HepG2 (cell line): ENCODE data around the gene ZNF527. TPM values are rescaled to one million over a fixed set of nuclear protein-coding genes. Genes with fewer than 3 reads are reported as not detected.

Experiments
- ATAC-seq: fragments of 200-7000 bp; cut with Tn5 transposase; 3 replicates; pipeline ENCODE4 v1.9.1; 2020; ENCODE audit warnings: mild to moderate bottlenecking, moderate library complexity
- BruUV-seq: library from RNA; stranded (reverse); fragments of 400-500 nt; replicated peaks from 2 replicates; lab custom pipeline; 2021; lab: Mats Ljungman, UMichigan
- CTCF ChIA-PET: fragments of 300-600 bp; formaldehyde crosslinking; extraction: SDS; loops from one replicate; lab custom pipeline; 2021; ENCODE audit warnings: low total read pairs, inconsistent platforms, low intra/inter-chr PET ratio; lab: Yijun Ruan, JAX
- POLR2A ChIA-PET: fragments of 350-600 bp; sonication (Branson Sonifier 250); formaldehyde crosslinking; loops from one replicate; lab custom pipeline; 2020; ENCODE audit warnings: antibody characterized with exemption, inconsistent platforms; lab: Yijun Ruan, JAX
- DNase-seq: peaks from one replicate; pipeline ENCODE4 v3.0.0-alpha.2; 2015; ENCODE audit warnings: low spot score
- FAIRE-seq: peaks from 3 replicates; lab custom pipeline; 2011; peaks lifted over from hg19 to GRCh38; lab: Jason Lieb, UNC
- H2AFZ ChIP-seq: one replicate; pipeline ENCODE4 v1.6.1; 2011; ENCODE audit warnings: low read length, inconsistent platforms
- H3K27ac ChIP-seq: fragments of 300-600 bp; 3 replicates; pipeline ENCODE4 v1.8.0; 2011; ENCODE audit warnings: mixed run types, mild to moderate bottlenecking, mixed read lengths, low read length, inconsistent platforms; ENCODE audit not compliant: insufficient read depth; ENCODE audit errors: extremely low read length
- H3K27me3 ChIP-seq, 2 experiments: fragments of 200-600 bp in 1 of 2; 2 replicates in 1 of 2; 3 replicates in 1 of 2; pipeline versions ENCODE4 v1.6.0 to v1.8.0; 2011; ENCODE audit warnings: low read length in 2 of 2, mild to moderate bottlenecking in 2 of 2, moderate library complexity in 2 of 2, inconsistent platforms in 1 of 2; ENCODE audit not compliant: insufficient read depth in 2 of 2, control insufficient read depth in 1 of 2
- H3K36me3 ChIP-seq, 2 experiments: fragments of 200-600 bp in 1 of 2; replicated peaks in 1 of 2; 2 replicates in 1 of 2; 3 replicates in 1 of 2; pipeline versions ENCODE4 v1.5.1 to v1.8.0; 2011; ENCODE audit warnings: low read length in 2 of 2, inconsistent platforms in 1 of 2; ENCODE audit not compliant: insufficient read depth in 2 of 2, control insufficient read depth in 1 of 2
- H3K4me1 ChIP-seq: 2 replicates; pipeline ENCODE4 v1.5.1; 2012; ENCODE audit warnings: low read length, inconsistent platforms; ENCODE audit not compliant: insufficient read depth
- H3K4me2 ChIP-seq: 2 replicates; pipeline ENCODE4 v1.6.0; 2011; ENCODE audit warnings: low read depth, low read length, inconsistent platforms
- H3K4me3 ChIP-seq, 3 experiments: fragments of 200-600 bp in 1 of 3; sonication (generic), shearing (Covaris generic) in 1 of 3; replicated peaks in 1 of 3; 2 replicates each; pipeline ENCODE4 v1.5.1; 2011 to 2016; ENCODE audit warnings: low read length in 3 of 3, inconsistent platforms in 2 of 3, low read depth in 2 of 3, mild to moderate bottlenecking in 2 of 3, control low read depth in 1 of 3, mixed read lengths in 1 of 3; ENCODE audit not compliant: insufficient read depth in 1 of 3
- H3K79me2 ChIP-seq: one replicate; pipeline ENCODE4 v1.6.1; 2011; ENCODE audit warnings: low read length, inconsistent platforms; ENCODE audit not compliant: insufficient read depth
- H3K9ac ChIP-seq: 2 replicates; pipeline ENCODE4 v1.6.0; 2011; ENCODE audit warnings: mild to moderate bottlenecking, low read depth, low read length, inconsistent platforms; ENCODE audit not compliant: insufficient read depth
- H3K9me3 ChIP-seq: 2 replicates; pipeline ENCODE4 v1.5.1; 2012; ENCODE audit warnings: mild to moderate bottlenecking, low read length
- H4K20me1 ChIP-seq: 2 replicates; pipeline ENCODE4 v1.6.0; 2011; ENCODE audit warnings: inconsistent platforms, mild to moderate bottlenecking, low read length, moderate library complexity; ENCODE audit not compliant: insufficient read depth
- ARID2 ChIP-seq: sonication (generic); formaldehyde crosslinking; IDR thresholded peaks from 2 replicates; pipeline ENCODE4 v1.8.1; 2022; ENCODE audit warnings: mild to moderate bottlenecking, missing genetic modification reagents, borderline replicate concordance
- ATRX ChIP-seq: sonication (generic); formaldehyde crosslinking; IDR thresholded peaks from 2 replicates; pipeline ENCODE4 v1.4.0; 2020; ENCODE audit warnings: missing genetic modification reagents, borderline replicate concordance
- DR1 ChIP-seq: sonication (generic); formaldehyde crosslinking; IDR thresholded peaks from 2 replicates; pipeline ENCODE4 v1.8.0; 2021; ENCODE audit warnings: mild to moderate bottlenecking, missing genetic modification reagents, inconsistent platforms
- FOXM1 ChIP-seq: sonication (generic); formaldehyde crosslinking; IDR thresholded peaks from 2 replicates; pipeline ENCODE4 v1.5.0; 2020; ENCODE audit warnings: missing genetic modification reagents
- HMG20A ChIP-seq: IDR thresholded peaks from 2 replicates; pipeline ENCODE4 v1.6.1; 2016; ENCODE audit warnings: borderline replicate concordance
- ISX ChIP-seq: sonication (generic); formaldehyde crosslinking; conservative IDR thresholded peaks from 2 replicates; pipeline ENCODE4 v1.5.0; 2020; ENCODE audit warnings: missing genetic modification reagents
- NR2F1 ChIP-seq, 2 experiments: fragments of 450-650 bp in 1 of 2; formaldehyde crosslinking in 1 of 2; IDR thresholded peaks; 2 replicates each; pipeline versions ENCODE4 v1.5.0 to v1.6.1; 2016 to 2020; ENCODE audit warnings: mild to moderate bottlenecking in 1 of 2, missing compliant biosample characterization in 1 of 2, missing genetic modification reagents in 1 of 2, moderate library complexity in 1 of 2
- ZC3H4 ChIP-seq: sonication (generic); formaldehyde crosslinking; IDR thresholded peaks from 2 replicates; pipeline ENCODE4 v1.4.0; 2020; ENCODE audit warnings: missing genetic modification reagents, borderline replicate concordance
- ZHX2 ChIP-seq, 2 experiments: sonication (generic) in 1 of 2; formaldehyde crosslinking in 1 of 2; IDR thresholded peaks; 2 replicates each; pipeline versions ENCODE4 v1.6.1 to v1.9.0; 2014 to 2022; ENCODE audit warnings: antibody characterized with exemption in 1 of 2, borderline replicate concordance in 1 of 2, inconsistent platforms in 1 of 2, low read depth in 1 of 2, missing genetic modification reagents in 1 of 2
- ZNF451 ChIP-seq: sonication (generic); formaldehyde crosslinking; IDR thresholded peaks from 2 replicates; pipeline ENCODE4 v1.5.0; 2020; ENCODE audit warnings: mild to moderate bottlenecking, missing genetic modification reagents
- WGBS: methylation state at CpG from one replicate; pipeline ENCODE4 v1.1.6; 2017; ENCODE audit warnings: low lambda C conversion rate; 5-methylcytosine and 5-hydroxymethylcytosine counted together
- in situ Hi-C: cut with HindIII; loops from 2 replicates; pipeline ENCODE4 v1.10.0; 2017; ENCODE audit warnings: low pct_unique_long_range_greater_than_20kb; ENCODE audit not compliant: extremely low pct_ligation_motif_present
- intact Hi-C: fragments of 100-400 bp; cut with micrococcal nuclease; formaldehyde crosslinking; loops from one replicate; pipeline ENCODE4 v1.10.0; 2022; ENCODE audit not compliant: unreplicated experiment
- polyA plus RNA-seq, 8 experiments: library from polyadenylated mRNA; depleted of rRNA in 3 of 8; stranded (reverse) in 7 of 8; unstranded in 1 of 8; fragments of >200 nt; fragmentation: Illumina TruSeq in 4 of 8; extraction: Trizol in 4 of 8; gene quantifications; 2 replicates each; pipeline versions ENCODE4 v1.2.1 to v1.2.3, GENCODE V29; 2011 to 2016; ENCODE audit warnings: low read depth in 4 of 8, missing spikeins in 1 of 8, mixed read lengths in 1 of 8; ENCODE audit not compliant: insufficient read depth in 1 of 8
- total RNA-seq, 5 experiments: library from RNA; depleted of rRNA; stranded (reverse); fragments of >200 nt; fragmentation: Illumina TruSeq; extraction: Trizol; gene quantifications; 2 replicates each; pipeline ENCODE4 v1.2.3, GENCODE V29; 2016; ENCODE audit warnings: low read depth in 1 of 5
- TF ChIP-seq, protein P1 (sequence below): sonication (generic); formaldehyde crosslinking; IDR thresholded peaks from 2 replicates; pipeline ENCODE4 v1.4.0; 2020; ENCODE audit warnings: mild to moderate bottlenecking, missing genetic modification reagents
- TF ChIP-seq, protein P2 (sequence below): sonication (generic); formaldehyde crosslinking; IDR thresholded peaks from 2 replicates; pipeline ENCODE4 v1.4.0; 2020; ENCODE audit warnings: missing genetic modification reagents

ZNF527 gene
- total and polyA plus RNA-seq, 2 of the 13 experiments (the other 11 are each of a cell fraction or from before 2014, with no cell fraction given) = 1.0 to 3.5 TPM

DNA sequence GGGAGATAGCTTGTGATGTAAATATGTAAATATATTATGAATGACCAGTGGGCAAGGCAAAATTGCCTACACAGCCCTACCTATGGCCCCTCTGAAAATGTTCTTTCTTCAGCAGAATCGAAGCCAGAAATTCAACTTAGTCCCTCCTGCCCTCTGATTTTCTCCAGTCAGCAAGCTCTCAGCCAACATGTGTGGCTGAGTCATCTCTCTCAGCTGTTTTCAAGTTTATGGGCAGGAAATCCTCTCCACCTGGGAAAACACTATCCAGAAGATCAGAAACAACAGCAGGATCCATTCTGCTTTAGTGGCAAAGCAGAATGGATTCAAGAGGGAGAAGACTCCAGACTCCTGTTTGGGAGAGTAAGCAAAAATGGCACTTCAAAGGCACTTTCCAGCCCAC, 8.9 kb upstream of the ZNF527 start:
- H3K4me2 ChIP-seq = no peak overlapping the region
- ATAC-seq (no peak), FAIRE-seq (no peak), DNase-seq (no peak)
- no peak overlapping the region for H3K9ac ChIP-seq
- CTCF ChIA-PET = no interaction called here
- no peaks in the 10 kb centered on the region for H3K27me3 ChIP-seq
- H3K4me1 ChIP-seq = no peaks in the 10 kb centered on the region
- H4K20me1 ChIP-seq = no peaks in the 10 kb centered on the region
- no peaks in the 10 kb centered on the region for H3K79me2 ChIP-seq
- peaks cover 6 to 40% of the 10 kb centered on the region in 2 experiments for H3K36me3 ChIP-seq
- POLR2A ChIA-PET = no interaction called here
- H3K27ac ChIP-seq = no peak overlapping the region
- H3K4me3 ChIP-seq = no peak overlapping the region
- H3K9me3 ChIP-seq = peaks cover 30% of the 10 kb centered on the region
- BruUV-seq = no TSS peak
- in situ Hi-C loops (no loop called here), intact Hi-C loops (no loop called here)
- H2AFZ ChIP-seq = no peak overlapping the region
- 100% methylated on average over 1 of the region's 1 CpG for WGBS
- TF ChIP-seq, protein P1, sequence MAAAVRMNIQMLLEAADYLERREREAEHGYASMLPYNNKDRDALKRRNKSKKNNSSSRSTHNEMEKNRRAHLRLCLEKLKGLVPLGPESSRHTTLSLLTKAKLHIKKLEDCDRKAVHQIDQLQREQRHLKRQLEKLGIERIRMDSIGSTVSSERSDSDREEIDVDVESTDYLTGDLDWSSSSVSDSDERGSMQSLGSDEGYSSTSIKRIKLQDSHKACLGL (CRISPR knock-in tag) = no peak
- no peak for TF ChIP-seq ZC3H4 (CRISPR knock-in tag)
- no peak for TF ChIP-seq NR2F1 (CRISPR knock-in tag; IDR thresholded peaks at IDR 0.05)
- no peak for TF ChIP-seq ZNF451 (CRISPR knock-in tag)
- TF ChIP-seq FOXM1 (CRISPR knock-in tag) = no peak
- no peak for TF ChIP-seq DR1 (CRISPR knock-in tag)
- TF ChIP-seq ZHX2 (IDR thresholded peaks at IDR 0.05; ENCODE audit: low read depth) = no peak
- no peak for TF ChIP-seq ZHX2 (CRISPR knock-in tag; IDR thresholded peaks at IDR 0.05; ENCODE audit: borderline replicate concordance)
- TF ChIP-seq ISX (CRISPR knock-in tag) = no peak
- TF ChIP-seq ARID2 (CRISPR knock-in tag) = no peak
- no peak for TF ChIP-seq HMG20A (CRISPR knock-in tag)
- TF ChIP-seq, protein P2, sequence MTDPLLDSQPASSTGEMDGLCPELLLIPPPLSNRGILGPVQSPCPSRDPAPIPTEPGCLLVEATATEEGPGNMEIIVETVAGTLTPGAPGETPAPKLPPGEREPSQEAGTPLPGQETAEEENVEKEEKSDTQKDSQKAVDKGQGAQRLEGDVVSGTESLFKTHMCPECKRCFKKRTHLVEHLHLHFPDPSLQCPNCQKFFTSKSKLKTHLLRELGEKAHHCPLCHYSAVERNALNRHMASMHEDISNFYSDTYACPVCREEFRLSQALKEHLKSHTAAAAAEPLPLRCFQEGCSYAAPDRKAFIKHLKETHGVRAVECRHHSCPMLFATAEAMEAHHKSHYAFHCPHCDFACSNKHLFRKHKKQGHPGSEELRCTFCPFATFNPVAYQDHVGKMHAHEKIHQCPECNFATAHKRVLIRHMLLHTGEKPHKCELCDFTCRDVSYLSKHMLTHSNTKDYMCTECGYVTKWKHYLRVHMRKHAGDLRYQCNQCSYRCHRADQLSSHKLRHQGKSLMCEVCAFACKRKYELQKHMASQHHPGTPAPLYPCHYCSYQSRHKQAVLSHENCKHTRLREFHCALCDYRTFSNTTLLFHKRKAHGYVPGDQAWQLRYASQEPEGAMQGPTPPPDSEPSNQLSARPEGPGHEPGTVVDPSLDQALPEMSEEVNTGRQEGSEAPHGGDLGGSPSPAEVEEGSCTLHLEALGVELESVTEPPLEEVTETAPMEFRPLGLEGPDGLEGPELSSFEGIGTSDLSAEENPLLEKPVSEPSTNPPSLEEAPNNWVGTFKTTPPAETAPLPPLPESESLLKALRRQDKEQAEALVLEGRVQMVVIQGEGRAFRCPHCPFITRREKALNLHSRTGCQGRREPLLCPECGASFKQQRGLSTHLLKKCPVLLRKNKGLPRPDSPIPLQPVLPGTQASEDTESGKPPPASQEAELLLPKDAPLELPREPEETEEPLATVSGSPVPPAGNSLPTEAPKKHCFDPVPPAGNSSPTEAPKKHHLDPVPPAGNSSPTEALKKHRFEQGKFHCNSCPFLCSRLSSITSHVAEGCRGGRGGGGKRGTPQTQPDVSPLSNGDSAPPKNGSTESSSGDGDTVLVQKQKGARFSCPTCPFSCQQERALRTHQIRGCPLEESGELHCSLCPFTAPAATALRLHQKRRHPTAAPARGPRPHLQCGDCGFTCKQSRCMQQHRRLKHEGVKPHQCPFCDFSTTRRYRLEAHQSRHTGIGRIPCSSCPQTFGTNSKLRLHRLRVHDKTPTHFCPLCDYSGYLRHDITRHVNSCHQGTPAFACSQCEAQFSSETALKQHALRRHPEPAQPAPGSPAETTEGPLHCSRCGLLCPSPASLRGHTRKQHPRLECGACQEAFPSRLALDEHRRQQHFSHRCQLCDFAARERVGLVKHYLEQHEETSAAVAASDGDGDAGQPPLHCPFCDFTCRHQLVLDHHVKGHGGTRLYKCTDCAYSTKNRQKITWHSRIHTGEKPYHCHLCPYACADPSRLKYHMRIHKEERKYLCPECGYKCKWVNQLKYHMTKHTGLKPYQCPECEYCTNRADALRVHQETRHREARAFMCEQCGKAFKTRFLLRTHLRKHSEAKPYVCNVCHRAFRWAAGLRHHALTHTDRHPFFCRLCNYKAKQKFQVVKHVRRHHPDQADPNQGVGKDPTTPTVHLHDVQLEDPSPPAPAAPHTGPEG (CRISPR knock-in tag) = no peak
- TF ChIP-seq ATRX = no peak
